ENCODE results near the gene ELP4. TPM values are rescaled to one million over a fixed set of nuclear protein-coding genes. Genes with fewer than 3 reads are reported as not detected.
A peak's percentile ranks its signal among the peaks of the same experiment; 100 is the strongest.

Gene ELP4
- total RNA-seq, 1 experiment from 2014 or later, result 20.3 TPM

DNA sequence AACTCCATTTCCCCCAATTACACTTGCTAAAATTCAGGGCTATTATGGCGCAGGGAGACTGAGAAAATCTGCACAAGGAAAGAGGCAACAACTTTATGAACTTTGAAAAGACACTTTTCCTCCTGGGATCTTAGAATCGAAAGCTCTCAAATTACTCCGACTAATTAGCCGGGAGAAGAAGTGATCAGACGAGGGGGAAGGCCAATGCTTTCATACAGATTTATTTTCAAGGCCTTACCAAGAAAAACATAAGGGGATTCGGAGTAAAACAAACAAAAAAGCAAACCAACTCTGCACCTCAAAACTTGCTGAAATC lies 299.9 kb downstream of the ELP4 start:
- DNase-seq (ENCODE audit: low read depth), result no peak

DNA sequence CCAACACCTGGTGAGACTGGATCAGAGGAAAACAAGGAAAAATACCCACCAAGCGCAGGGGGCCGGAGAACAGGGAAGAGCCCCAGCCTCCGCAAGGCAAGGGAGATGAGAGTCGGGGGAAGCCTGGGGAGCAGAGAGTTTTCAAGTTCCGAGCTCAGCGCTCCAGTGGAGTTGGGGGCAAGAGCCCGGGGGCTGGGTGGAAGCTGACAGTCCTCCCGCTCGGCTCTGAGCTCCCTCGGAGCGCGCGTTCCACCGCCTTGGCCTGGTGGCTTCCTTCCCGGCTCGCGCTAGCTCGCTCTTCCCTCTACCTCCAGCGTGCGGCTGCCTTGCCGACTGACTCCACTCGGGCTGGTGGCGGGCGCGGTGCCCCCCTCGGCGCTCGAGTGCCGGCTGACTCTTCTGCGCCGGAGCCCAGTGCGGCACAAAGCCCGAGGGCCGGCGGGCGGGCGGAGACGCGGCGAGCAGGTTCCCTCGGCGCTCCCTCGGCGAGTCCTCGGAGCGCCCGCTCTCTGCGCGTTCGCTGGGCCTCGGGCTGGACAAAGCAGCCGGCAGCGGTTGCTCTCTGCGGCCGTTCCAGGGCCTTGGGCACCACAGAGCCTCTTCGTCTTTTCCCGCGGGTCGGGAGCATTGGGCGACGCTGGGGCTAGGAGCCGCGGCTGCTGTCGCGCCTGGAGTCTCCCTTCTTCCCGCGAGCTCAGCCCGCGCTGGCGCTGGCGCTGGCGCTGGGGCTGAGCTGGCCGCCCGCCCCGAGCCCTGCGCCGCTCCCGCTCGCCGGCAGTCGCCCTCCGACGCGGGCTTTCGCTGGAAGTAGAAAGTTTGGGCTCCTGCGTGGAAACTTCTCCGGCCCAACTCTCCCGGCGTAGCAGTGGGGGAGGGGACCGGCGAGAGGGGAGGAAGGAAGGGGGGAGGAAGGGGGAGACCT lies 300.6 kb downstream of the ELP4 start:
- DNase-seq (ENCODE audit: low read depth), result peak; percentile 31

GRCh38 chr11:31810779-31811647 lies 301.4 kb downstream of the ELP4 start, which contains the start of gene PAX6:
Gene PAX6 (minus strand): TSS chr11:31811322. CDS start chr11:31806411, 4,911 bp downstream.
- peak; percentile 60 for DNase-seq (ENCODE audit: low read depth)

- DNase-seq (ENCODE audit: low read depth), result no peak
These were observed 303.1 kb downstream of the ELP4 start for GRCh38 chr11:31812383-31813381.

DNA sequence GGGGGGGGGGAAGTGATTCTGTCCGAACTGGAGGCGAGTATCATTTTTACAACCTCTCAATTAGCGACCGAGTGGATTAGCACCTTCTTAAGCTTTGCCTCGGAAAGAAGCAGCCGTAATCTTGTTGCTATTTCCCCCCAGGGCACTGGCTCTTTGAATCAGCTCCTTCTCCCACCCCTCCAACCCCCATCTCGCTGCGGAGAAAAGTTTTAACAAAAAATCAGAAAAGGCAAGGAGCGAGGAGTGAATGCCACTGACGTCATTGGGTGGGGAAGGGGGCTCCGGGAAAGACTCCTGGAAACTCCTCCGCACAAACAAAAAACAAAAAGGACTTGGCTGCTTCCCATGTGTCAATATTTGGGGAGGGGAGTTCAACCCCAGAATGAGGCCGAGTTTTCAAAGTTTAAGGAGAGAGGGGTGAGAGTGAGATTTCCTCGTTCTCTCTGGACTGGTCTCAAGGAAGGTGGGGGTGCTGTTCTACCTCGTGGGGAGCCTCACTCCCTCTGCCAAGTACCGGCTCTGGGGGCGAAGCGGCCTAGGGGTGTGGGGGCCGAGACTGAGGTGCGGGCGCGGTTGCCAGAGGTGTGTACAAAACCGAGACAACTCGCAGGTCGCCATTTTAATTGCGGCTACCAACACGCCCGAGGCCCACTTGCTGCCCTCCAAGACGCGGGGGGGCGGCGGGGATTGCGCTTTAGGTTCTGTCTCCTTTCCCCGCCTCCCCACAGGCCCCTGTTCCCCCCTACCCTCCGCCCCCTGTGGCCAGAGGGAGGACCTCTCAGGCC lies 304.0 kb downstream of the ELP4 start:
- no peak for DNase-seq (ENCODE audit: low read depth)

DNA sequence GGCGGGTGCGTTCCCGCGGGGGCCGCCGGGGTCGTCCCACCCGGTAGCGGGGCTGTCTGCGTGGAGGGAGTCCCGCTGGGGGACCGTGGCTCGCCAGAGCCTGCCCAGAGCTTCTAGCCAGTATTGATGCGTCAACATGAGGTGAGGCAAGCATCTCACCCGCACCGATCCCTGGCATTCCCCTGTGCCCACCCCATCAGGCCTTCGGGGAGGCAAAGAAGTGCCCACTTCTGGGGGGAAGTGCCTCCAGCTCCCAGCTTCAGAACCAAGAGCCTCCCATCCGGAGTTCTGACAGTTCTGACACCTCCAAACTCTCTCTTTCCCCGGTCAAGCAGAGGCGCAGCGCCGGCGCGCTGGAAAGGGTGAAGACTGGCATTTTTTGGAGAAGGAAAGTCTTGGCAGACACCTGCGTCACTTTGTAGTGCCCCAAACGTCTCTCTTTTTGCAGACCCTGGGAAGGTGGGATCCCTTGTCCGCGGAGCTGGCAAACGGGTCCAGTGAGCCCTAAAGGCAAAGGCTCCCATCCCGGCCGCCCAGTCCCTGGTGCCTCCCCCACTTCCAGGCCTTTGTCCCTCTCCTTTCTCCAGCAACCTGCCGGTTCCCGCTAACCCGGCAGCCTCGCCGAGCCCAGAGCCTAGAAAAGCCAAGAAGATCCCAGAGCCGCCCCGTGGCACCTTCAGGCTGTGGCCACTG lies 304.8 kb downstream of the ELP4 start:
- DNase-seq (ENCODE audit: low read depth), result no peak

DNA sequence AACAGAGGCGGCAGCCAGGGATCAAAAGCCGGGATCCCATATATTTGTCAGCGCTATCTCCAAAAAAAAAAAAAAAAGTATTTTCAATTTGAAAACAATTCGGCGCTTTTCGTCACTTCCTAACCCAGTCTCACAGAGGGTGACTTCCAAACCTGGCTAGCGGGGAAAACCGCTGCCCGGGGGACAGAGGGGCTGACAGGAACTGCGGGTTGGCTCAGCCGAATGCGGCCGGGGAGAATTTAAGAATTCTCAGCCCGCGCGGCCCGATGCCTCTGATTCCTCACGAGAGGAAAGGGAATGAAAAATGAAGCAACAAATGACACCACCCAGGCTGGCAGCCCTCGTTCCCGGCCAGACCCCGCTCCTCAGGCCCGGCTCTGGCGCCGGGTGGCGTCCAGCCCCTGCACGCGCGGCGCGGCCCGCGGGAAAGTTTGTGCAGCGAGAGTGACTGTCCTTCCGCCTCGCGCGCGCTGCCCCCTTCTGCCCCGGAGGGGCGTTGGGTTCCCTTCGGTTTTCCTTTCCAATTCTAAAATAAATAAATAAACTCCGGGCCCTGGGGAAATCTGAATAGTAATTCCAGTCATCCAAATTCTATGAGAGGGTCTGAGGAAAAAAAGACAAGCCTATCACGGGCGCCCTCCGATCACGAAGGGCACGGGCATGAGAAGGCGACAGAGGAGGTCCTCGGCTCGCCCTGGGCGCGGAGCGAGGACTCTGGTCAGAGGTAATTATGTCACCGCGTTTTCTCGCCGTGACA lies 306.3 kb downstream of the ELP4 start:
- no peak for DNase-seq (ENCODE audit: low read depth)

DNA sequence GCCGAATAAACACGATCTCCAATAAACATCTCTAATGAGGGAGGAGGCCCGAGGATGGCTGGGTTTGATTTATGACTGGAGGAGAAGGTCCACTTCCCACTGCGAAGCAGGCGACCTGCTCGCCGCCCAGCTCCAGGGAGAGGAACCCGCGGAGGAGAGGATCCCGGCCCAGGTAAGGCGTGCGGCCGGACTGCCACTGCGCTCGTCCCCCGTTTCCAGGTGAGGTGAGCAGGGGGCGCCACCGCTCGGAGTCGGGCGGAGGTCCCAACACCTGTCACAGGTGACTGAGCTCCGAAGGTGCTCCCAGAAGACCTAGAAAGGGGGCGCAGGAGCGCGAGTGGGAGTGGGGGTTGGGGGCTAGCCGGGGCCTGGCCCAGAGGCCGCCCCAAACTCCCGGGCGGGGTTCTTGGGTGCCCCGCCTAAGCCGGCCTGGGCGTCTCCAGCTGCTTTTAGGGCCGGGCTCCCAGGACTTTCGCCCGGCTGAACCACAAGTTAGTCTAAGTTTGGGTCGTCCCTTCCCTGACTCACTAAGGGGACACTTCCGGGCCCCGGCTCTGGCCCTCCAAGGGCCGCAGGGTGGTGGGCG lies 307.0 kb downstream of the ELP4 start:
- DNase-seq (ENCODE audit: low read depth), result no peak

- DNase-seq (ENCODE audit: low read depth), result no peak
These were observed 307.6 kb downstream of the ELP4 start for GRCh38 chr11:31817054-31817620.

GRCh38 chr11:31817621-31818424 lies 308.3 kb downstream of the ELP4 start:
- DNase-seq (ENCODE audit: low read depth), result no peak

DNA sequence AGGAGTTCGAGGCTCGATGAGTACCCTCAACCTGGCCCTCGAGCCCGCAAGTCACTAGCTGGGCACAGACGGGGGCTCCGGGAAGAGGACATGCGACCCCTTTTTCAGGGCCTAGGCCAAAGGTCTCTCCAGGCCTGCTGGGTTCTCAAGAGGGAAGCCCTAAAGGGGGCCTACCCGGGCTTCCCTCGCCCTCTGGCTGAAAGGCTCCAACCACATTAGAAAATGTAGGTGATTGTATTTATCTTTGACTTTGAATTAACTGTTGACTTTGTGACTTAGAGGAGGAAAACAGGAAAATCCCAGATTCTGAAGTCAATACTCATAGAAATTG lies 308.8 kb downstream of the ELP4 start:
- no peak for DNase-seq (ENCODE audit: low read depth)

DNA sequence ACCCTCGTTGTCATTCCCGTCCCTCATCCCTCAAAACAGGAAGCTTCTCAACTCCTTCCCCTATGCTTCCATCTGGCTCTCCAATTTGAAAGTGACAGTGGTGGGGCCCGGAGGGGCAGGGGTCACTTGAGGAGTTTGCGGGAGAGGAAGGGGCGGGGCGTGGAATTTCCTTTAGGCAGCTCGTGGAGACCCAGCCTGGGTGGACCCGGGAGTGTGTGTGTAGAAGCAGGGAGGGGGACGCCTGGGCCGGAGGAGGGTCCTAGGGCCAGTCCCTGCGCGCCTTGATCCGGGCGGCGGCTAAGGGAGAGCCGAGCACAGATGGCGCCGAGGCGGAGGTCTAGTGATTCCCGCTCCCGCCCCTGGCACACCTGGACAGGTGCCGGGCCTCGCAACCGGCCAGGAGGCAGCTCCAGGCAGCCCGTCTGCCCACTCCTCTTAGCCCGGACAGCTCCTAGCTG lies 309.3 kb downstream of the ELP4 start:
- no peak for DNase-seq (ENCODE audit: low read depth)

DNA sequence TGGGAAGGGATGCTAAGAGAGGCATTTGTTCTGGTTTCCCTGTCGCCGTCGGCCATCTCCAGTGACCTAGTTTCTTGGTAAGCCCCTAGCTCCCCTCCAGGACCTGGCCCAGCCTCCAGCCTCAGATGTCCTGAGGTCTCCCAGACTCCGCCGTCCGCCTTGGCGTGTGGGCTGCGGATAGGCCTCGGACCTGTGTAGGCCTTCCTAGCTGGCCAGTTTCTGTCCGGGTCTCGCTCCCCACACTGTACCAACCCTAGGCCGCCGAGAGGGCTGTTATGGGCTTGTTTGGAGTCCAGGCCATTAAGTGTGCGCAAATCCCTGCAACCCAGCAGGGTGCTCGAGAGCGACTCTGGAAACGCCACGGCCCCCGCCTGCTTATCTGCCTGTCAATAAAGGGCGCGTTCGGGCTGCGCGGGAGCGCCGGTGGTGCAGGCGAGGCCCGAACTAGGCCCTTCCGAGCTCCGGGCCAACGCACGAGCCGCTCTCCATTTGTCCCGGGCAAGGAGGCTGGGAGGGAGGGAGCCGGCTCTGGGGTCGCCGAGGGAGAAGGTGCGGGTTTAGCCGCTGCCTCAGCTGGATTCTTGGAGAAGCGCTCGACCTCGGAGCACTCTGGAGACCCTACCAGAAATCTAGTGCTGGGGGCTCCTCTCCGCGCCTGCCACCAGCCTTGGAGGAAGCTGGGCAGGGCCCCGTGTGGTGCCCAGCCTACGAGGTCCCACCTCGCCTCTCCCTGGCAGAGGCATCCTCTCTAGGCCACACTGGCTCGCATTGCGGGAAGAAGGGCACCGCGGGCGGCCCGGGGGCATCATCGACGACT lies 310.3 kb downstream of the ELP4 start:
- no peak for DNase-seq (ENCODE audit: low read depth)

DNA sequence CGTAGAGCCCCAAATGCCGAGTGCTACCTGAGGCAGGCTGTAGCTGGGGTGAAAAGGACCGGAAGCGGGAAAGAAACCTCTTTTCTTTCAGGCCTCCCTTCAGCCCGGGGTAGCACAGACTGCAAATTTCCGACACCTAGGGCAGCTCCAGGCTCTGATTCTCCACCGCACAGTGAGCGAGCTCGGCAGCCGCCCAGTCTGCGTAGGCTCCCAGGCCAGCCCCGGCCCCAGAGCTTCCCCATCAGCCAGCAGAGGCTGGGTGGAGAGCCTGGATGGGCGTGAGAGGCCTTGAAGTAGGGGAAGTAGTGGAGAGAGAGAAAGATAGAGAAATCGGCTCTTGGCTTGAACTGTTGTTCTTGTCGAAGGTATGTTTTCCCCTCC lies 310.9 kb downstream of the ELP4 start:
- no peak for DNase-seq (ENCODE audit: low read depth)

GRCh38 chr11:31821235-31821764 lies 311.7 kb downstream of the ELP4 start:
- no peak for DNase-seq (ENCODE audit: low read depth)

- no peak for DNase-seq (ENCODE audit: low read depth)
These were observed 312.2 kb downstream of the ELP4 start for GRCh38 chr11:31821766-31822165.
